HepG2 (cell line): ENCODE data around the gene TNFSF13. TPM values are rescaled to one million over a fixed set of nuclear protein-coding genes. Genes with fewer than 3 reads are reported as not detected.

Source experiments
- ARHGAP35 ChIP-seq: sonication (generic); formaldehyde crosslinking; IDR thresholded peaks from 2 replicates; pipeline ENCODE4 v1.9.0; 2022; ENCODE audit warnings: mild to moderate bottlenecking, inconsistent platforms, moderate library complexity, missing genetic modification reagents, borderline replicate concordance
- CBX5 ChIP-seq: sonication (generic); formaldehyde crosslinking; IDR thresholded peaks from 2 replicates; pipeline ENCODE4 v1.4.0; 2020; ENCODE audit warnings: missing genetic modification reagents, borderline replicate concordance
- DPF2 ChIP-seq: sonication (generic); formaldehyde crosslinking; IDR thresholded peaks from 2 replicates; pipeline ENCODE4 v1.4.0; 2020; ENCODE audit warnings: mild to moderate bottlenecking, low read depth, missing genetic modification reagents, borderline replicate concordance
- ERF ChIP-seq: IDR thresholded peaks from 2 replicates; pipeline ENCODE4 v1.6.1; 2018; ENCODE audit warnings: missing biosample characterization, missing genetic modification reagents
- FOXK1 ChIP-seq: sonication (generic); formaldehyde crosslinking; IDR thresholded peaks from 2 replicates; pipeline ENCODE4 v1.4.0; 2020; ENCODE audit warnings: low read depth, missing genetic modification reagents, borderline replicate concordance
- HDAC1 ChIP-seq: sonication (generic); formaldehyde crosslinking; IDR thresholded peaks from 2 replicates; pipeline ENCODE4 v1.5.1; 2020; ENCODE audit warnings: mild to moderate bottlenecking, missing genetic modification reagents
- HOXA3 ChIP-seq: sonication (generic); formaldehyde crosslinking; IDR thresholded peaks from 2 replicates; pipeline ENCODE4 v1.5.0; 2020; ENCODE audit warnings: missing genetic modification reagents
- KDM1A ChIP-seq: IDR thresholded peaks from 2 replicates; pipeline ENCODE4 v1.6.1; 2016; ENCODE audit warnings: missing compliant biosample characterization
- KLF13 ChIP-seq: sonication (generic); formaldehyde crosslinking; IDR thresholded peaks from 2 replicates; pipeline ENCODE4 v1.4.0; 2020; ENCODE audit warnings: mild to moderate bottlenecking, missing genetic modification reagents
- MXD4 ChIP-seq: IDR thresholded peaks from 2 replicates; pipeline ENCODE4 v1.6.1; 2016; ENCODE audit warnings: mild to moderate bottlenecking, missing biosample characterization, missing genetic modification reagents
- NBN ChIP-seq: fragments of 450-650 bp; conservative IDR thresholded peaks from 2 replicates; pipeline ENCODE4 v1.6.1; 2017
- NFE2 ChIP-seq: sonication (generic); formaldehyde crosslinking; IDR thresholded peaks from 2 replicates; pipeline ENCODE4 v1.4.0; 2020; ENCODE audit warnings: missing genetic modification reagents
- NFRKB ChIP-seq: fragments of 450-650 bp; IDR thresholded peaks from 2 replicates; pipeline ENCODE4 v1.6.1; 2017
- RAD51 ChIP-seq: fragments of 450-650 bp; IDR thresholded peaks from 2 replicates; pipeline ENCODE4 v1.6.1; 2016; ENCODE audit warnings: borderline replicate concordance
- RARA ChIP-seq: IDR thresholded peaks from 2 replicates; pipeline ENCODE4 v1.6.1; 2016; ENCODE audit warnings: missing genetic modification reagents, missing compliant biosample characterization
- RBAK ChIP-seq: sonication (generic); formaldehyde crosslinking; IDR thresholded peaks from 2 replicates; pipeline ENCODE4 v1.5.1; 2020; ENCODE audit warnings: mild to moderate bottlenecking, missing genetic modification reagents
- RBFOX2 ChIP-seq: fragments of 200-400 bp; formaldehyde crosslinking; IDR thresholded peaks from 2 replicates; pipeline ENCODE4 v1.6.1; 2017; ENCODE audit warnings: low read depth, mild to moderate bottlenecking, low read length
- RBM22 ChIP-seq: fragments of 200-400 bp; formaldehyde crosslinking; optimal IDR thresholded peaks from 2 replicates; pipeline ENCODE3; 2017; ENCODE audit warnings: mild to moderate bottlenecking, low read length, moderate library complexity
- SKI ChIP-seq: fragments of 450-650 bp; IDR thresholded peaks from one replicate; pipeline ENCODE4 v1.6.1; 2018; ENCODE audit warnings: mild to moderate bottlenecking; ENCODE audit not compliant: partially characterized antibody
- SUZ12 ChIP-seq: fragments of 150-350 bp; IDR thresholded peaks from 2 replicates; pipeline ENCODE4 v1.6.1; 2014; ENCODE audit warnings: low read depth, low read length
- ZBTB3 ChIP-seq: sonication (generic); formaldehyde crosslinking; IDR thresholded peaks from 2 replicates; pipeline ENCODE4 v1.4.0; 2020; ENCODE audit warnings: low read depth, mild to moderate bottlenecking, moderate library complexity, missing genetic modification reagents, borderline replicate concordance
- ZBTB8A ChIP-seq: sonication (generic); formaldehyde crosslinking; IDR thresholded peaks from 2 replicates; pipeline ENCODE4 v1.4.0; 2020; ENCODE audit warnings: mild to moderate bottlenecking, low read depth, missing genetic modification reagents, borderline replicate concordance
- ZFP41 ChIP-seq: sonication (generic); formaldehyde crosslinking; IDR thresholded peaks from 2 replicates; pipeline ENCODE4 v1.4.0; 2020; ENCODE audit warnings: mild to moderate bottlenecking, missing genetic modification reagents, borderline replicate concordance
- ZNF276 ChIP-seq: sonication (generic); formaldehyde crosslinking; IDR thresholded peaks from 2 replicates; pipeline ENCODE4 v1.4.0; 2020; ENCODE audit warnings: mild to moderate bottlenecking, low read depth, missing genetic modification reagents
- ZNF30 ChIP-seq: sonication (generic); formaldehyde crosslinking; IDR thresholded peaks from 2 replicates; pipeline ENCODE4 v1.5.0; 2020; ENCODE audit warnings: mild to moderate bottlenecking, missing genetic modification reagents
- ZNF333 ChIP-seq: sonication (generic); formaldehyde crosslinking; IDR thresholded peaks from 2 replicates; pipeline ENCODE4 v1.4.0; 2020; ENCODE audit warnings: mild to moderate bottlenecking, missing genetic modification reagents, borderline replicate concordance
- ZNF432 ChIP-seq: sonication (generic); formaldehyde crosslinking; IDR thresholded peaks from 2 replicates; pipeline ENCODE4 v1.5.0; 2020; ENCODE audit warnings: missing genetic modification reagents, mild to moderate bottlenecking, borderline replicate concordance
- ZNF512B ChIP-seq: sonication (generic); formaldehyde crosslinking; IDR thresholded peaks from 2 replicates; pipeline ENCODE4 v1.5.1; 2020; ENCODE audit warnings: missing genetic modification reagents, mild to moderate bottlenecking, borderline replicate concordance
- ZNF564 ChIP-seq: sonication (generic); formaldehyde crosslinking; IDR thresholded peaks from 2 replicates; pipeline ENCODE4 v1.8.1; 2023; ENCODE audit warnings: mild to moderate bottlenecking, missing genetic modification reagents
- ZNF777 ChIP-seq: sonication (generic); formaldehyde crosslinking; IDR thresholded peaks from 2 replicates; pipeline ENCODE4 v1.4.0; 2020; ENCODE audit warnings: missing genetic modification reagents
- polyA plus RNA-seq, 8 experiments: library from polyadenylated mRNA; depleted of rRNA in 3 of 8; stranded (reverse) in 7 of 8; unstranded in 1 of 8; fragments of >200 nt; fragmentation: Illumina TruSeq in 4 of 8; extraction: Trizol in 4 of 8; gene quantifications; 2 replicates each; pipeline versions ENCODE4 v1.2.1 to v1.2.3, GENCODE V29; 2011 to 2016; ENCODE audit warnings: low read depth in 4 of 8, missing spikeins in 1 of 8, mixed read lengths in 1 of 8; ENCODE audit not compliant: insufficient read depth in 1 of 8
- total RNA-seq, 5 experiments: library from RNA; depleted of rRNA; stranded (reverse); fragments of >200 nt; fragmentation: Illumina TruSeq; extraction: Trizol; gene quantifications; 2 replicates each; pipeline ENCODE4 v1.2.3, GENCODE V29; 2016; ENCODE audit warnings: low read depth in 1 of 5

TNFSF13 gene
- total and polyA plus RNA-seq, 2 of the 13 experiments (the other 11 are each of a cell fraction or from before 2014, with no cell fraction given) = 2.5 to 3.3 TPM

GRCh38 chr17:7557147-7557764 is 1.3 kb upstream of the TNFSF13 start (continued):
- no peak for TF ChIP-seq ZNF432 (CRISPR knock-in tag)
- no peak for TF ChIP-seq NFRKB
- TF ChIP-seq KDM1A (CRISPR knock-in tag) = no peak
- peak; percentile 31; the same call in 1 of the 2 replicates for TF ChIP-seq FOXK1
- 0 out of 2 replicates have a peak, but pooled peaks have one; percentile 28 for TF ChIP-seq ERF (CRISPR knock-in tag)
- no peak for TF ChIP-seq RBAK (CRISPR knock-in tag)
- 0 out of 2 replicates have a peak, but pooled peaks have one; percentile 38 for TF ChIP-seq DPF2 (CRISPR knock-in tag)
- no peak for TF ChIP-seq ZBTB3 (CRISPR knock-in tag)
- peak; percentile 53; the same call in 1 of the 2 replicates for TF ChIP-seq MXD4 (CRISPR knock-in tag)
- no peak for TF ChIP-seq RARA (CRISPR knock-in tag)
- TF ChIP-seq ZNF512B (CRISPR knock-in tag) = no peak
- TF ChIP-seq ARHGAP35 (CRISPR knock-in tag) = no peak
- no peak; the same call in 1 of the 2 replicates for TF ChIP-seq RBFOX2
- TF ChIP-seq SUZ12 = no peak
- no peak for TF ChIP-seq SKI
- TF ChIP-seq RAD51 = no peak
- TF ChIP-seq ZNF30 (CRISPR knock-in tag) = no peak
- no peak for TF ChIP-seq NBN
- no peak for TF ChIP-seq CBX5 (CRISPR knock-in tag)
- no peak for TF ChIP-seq KLF13 (CRISPR knock-in tag)
- no peak; the same call in 1 of the 2 replicates for TF ChIP-seq HOXA3
- no peak for TF ChIP-seq RBM22
- TF ChIP-seq NFE2 (CRISPR knock-in tag) = no peak
- peak; percentile 93 for TF ChIP-seq ZNF777 (CRISPR knock-in tag)
- TF ChIP-seq ZNF333 = no peak
- no peak for TF ChIP-seq ZNF564
- no peak for TF ChIP-seq ZFP41 (CRISPR knock-in tag)
- no peak for TF ChIP-seq HDAC1
- no peak for TF ChIP-seq ZNF276 (CRISPR knock-in tag)
- no peak for TF ChIP-seq ZBTB8A (CRISPR knock-in tag)
